Measurements from ENCODE around the gene COBLL1.
"Not testable (repeated sequence)": the region's sequence is repeated elsewhere in the genome, so short reads cannot be mapped to it uniquely, and the experiment has no call there.

The COBLL1 gene

DNA sequence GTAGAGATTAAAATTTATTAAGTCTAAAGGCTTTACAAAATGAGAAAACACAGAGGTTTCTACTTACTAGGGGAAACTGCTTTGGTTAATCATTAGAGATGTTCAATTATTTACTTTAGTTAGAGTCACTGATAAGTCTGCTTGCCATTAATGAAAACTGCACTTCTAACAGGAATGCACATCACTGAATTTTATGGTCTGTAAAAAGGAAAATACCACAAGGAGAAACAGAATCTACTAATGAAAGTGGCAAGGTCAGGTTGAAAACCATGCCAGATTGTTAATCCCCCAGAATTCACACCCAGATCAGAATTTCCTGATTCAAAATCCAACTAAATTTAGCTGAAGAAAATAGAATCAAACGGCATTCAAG, 129.9 kb downstream of the COBLL1 start:
- no peak overlapping the region for H3K4me3 Mint-ChIP-seq
- H3K4me1 Mint-ChIP-seq, result no peaks in the 10 kb centered on the region

DNA sequence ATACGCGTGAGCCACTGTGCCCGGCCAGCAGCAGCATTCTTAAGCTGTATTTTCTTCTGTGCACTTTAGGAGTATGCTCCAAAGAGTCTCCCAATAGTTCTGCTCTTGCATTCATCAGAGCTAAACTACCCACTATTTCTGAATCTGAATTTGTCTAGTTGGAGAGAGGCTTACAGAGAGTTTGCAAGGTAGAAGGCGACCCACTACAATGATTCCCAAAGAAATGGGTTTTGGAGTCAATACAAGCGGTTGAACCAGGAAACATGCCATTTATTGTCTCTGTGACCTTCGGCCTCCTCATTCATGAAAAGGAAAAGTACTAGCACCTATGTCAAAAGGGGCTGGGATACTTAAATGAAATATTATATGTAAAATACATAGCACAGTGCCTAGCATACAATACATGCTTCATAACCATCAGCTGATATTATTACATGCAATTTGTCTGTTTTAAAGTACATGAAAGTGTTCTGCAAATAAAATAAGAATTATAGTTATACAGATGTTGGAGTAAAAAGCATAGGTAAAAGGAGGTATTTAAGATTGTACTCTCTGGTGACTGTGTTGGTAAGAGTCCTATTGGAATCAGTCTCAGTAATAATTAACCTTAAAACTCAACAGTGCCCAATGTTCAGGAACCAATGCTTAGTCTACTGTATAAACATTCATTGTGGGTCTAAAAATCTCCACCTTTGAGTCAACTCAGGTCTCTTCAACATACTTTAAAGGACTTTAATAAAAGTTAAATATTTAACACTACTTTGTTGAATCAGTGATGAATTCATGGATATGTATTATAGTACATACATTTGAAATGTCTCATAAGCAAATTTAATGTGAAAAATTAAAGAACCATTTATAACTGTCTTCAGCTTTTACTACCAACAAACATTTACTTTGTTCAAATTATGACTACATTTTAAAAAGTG, 130.5 kb downstream of the COBLL1 start:
- TF ChIP-seq, protein P1, sequence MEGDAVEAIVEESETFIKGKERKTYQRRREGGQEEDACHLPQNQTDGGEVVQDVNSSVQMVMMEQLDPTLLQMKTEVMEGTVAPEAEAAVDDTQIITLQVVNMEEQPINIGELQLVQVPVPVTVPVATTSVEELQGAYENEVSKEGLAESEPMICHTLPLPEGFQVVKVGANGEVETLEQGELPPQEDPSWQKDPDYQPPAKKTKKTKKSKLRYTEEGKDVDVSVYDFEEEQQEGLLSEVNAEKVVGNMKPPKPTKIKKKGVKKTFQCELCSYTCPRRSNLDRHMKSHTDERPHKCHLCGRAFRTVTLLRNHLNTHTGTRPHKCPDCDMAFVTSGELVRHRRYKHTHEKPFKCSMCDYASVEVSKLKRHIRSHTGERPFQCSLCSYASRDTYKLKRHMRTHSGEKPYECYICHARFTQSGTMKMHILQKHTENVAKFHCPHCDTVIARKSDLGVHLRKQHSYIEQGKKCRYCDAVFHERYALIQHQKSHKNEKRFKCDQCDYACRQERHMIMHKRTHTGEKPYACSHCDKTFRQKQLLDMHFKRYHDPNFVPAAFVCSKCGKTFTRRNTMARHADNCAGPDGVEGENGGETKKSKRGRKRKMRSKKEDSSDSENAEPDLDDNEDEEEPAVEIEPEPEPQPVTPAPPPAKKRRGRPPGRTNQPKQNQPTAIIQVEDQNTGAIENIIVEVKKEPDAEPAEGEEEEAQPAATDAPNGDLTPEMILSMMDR (IDR thresholded peaks at IDR 0.05), result no peak
- Mint-ChIP-seq H3K9me3 (no peaks in the 10 kb centered on the region), H3K27me3 (ENCODE audit: low read depth, poor library complexity) (no peaks in the 10 kb centered on the region), H3K4me3 (no peak overlapping the region), H3K36me3 (ENCODE audit: low read depth) (no peaks in the 10 kb centered on the region), H3K4me1 (no peaks in the 10 kb centered on the region), H3K27ac (no peak overlapping the region)
- no peak for DNase-seq

More for the DNA sequence above, 129.9 kb downstream of the COBLL1 start:
- Mint-ChIP-seq H3K36me3 (ENCODE audit: low read depth) (no peaks in the 10 kb centered on the region), H3K9me3 (no peaks in the 10 kb centered on the region), H3K27ac (no peak overlapping the region), H3K27me3 (ENCODE audit: low read depth, poor library complexity) (no peaks in the 10 kb centered on the region)
- no peak for DNase-seq
- TF ChIP-seq, protein P1 (IDR thresholded peaks at IDR 0.05), result no peak

GRCh38 chr2:164710252-164710836, 131.3 kb downstream of the COBLL1 start:
- not testable (repeated sequence) for H3K27me3 Mint-ChIP-seq (ENCODE audit: low read depth, poor library complexity); H3K9me3 Mint-ChIP-seq; DNase-seq; H3K4me3 Mint-ChIP-seq; H3K36me3 Mint-ChIP-seq (ENCODE audit: low read depth); H3K4me1 Mint-ChIP-seq; H3K27ac Mint-ChIP-seq

- no peaks in the 10 kb centered on the region for H3K36me3 Mint-ChIP-seq (ENCODE audit: low read depth)
- DNase-seq, result no peak
- H3K27me3 Mint-ChIP-seq (ENCODE audit: low read depth, poor library complexity), result peaks cover 3% of the 10 kb centered on the region
- H3K4me1 Mint-ChIP-seq, result no peaks in the 10 kb centered on the region
- H3K4me3 Mint-ChIP-seq, result no peak overlapping the region
- TF ChIP-seq, protein P1 (IDR thresholded peaks at IDR 0.05), result no peak
- no peaks in the 10 kb centered on the region for H3K9me3 Mint-ChIP-seq
- H3K27ac Mint-ChIP-seq, result no peak overlapping the region
Measured at GRCh38 chr2:164706522-164706921, 135.1 kb downstream of the COBLL1 start.

GRCh38 chr2:164705412-164706167, 136.0 kb downstream of the COBLL1 start:
- Mint-ChIP-seq H3K4me1 (no peaks in the 10 kb centered on the region), H3K4me3 (no peak overlapping the region), H3K9me3 (no peaks in the 10 kb centered on the region), H3K27ac (no peak overlapping the region), H3K27me3 (ENCODE audit: low read depth, poor library complexity) (peaks cover 3% of the 10 kb centered on the region), H3K36me3 (ENCODE audit: low read depth) (no peaks in the 10 kb centered on the region)
- no peak for DNase-seq
- TF ChIP-seq, protein P1 (IDR thresholded peaks at IDR 0.05), result no peak

Measured in nephron progenitor cell (in vitro differentiated cells).